NCI-H2196 treated with DMSO at 0.1 percent for 48 hours (cell line): ENCODE measurements around the gene SP140.
"Not testable (repeated sequence)": the region's sequence is repeated elsewhere in the genome, so short reads cannot be mapped to it uniquely, and the experiment has no call there.

Experiments used
- DNase-seq: peaks from one replicate; lab custom pipeline; 2025; ENCODE audit not compliant: unreplicated experiment; lab: John Stamatoyannopoulos, UW

Gene SP140

DNA sequence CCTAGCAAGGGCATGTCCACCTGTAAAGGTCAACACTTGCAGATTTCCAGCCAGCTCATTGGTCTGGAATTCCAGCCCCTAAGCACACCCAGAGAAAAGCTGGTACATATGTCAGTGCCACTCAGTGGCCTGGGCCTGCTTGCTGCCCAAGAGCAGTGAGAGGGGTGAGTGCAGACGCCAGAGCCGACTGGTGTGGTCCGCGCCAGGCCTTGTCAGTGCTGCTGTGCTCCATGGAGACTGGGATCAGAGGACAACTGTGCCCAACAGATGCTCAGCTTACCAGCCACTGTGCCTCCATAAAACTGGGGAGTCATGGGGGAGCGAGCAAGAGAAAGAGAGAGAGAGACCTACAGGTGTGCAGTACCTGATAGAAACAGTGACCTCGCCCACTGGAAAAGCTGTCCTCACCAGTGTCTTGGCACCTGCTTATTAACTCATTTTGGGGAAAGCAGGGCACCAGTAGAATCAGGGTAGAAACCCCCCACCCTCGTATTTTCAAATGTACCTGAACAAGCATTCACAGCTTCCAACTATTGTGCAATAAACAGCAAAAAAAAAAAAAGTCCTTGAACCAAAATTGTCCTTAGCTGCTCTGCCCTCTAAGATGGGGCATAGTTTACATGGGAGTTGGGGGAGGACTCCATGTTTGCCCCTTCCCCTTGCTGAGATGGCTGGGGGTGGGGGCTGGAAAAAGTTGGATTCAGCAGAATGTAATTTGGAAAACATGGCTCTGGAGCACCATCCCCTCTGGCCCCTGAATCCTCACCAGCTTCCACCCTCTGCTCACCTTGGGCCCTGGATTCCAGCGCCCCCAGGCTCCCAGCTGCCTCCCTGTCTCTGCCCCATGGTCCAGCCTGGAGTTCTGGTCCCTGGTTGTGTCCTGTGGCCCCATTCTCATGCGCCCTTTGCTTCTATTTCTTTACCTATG is 100.0 kb downstream of the SP140 start:
- no peak for DNase-seq

DNA sequence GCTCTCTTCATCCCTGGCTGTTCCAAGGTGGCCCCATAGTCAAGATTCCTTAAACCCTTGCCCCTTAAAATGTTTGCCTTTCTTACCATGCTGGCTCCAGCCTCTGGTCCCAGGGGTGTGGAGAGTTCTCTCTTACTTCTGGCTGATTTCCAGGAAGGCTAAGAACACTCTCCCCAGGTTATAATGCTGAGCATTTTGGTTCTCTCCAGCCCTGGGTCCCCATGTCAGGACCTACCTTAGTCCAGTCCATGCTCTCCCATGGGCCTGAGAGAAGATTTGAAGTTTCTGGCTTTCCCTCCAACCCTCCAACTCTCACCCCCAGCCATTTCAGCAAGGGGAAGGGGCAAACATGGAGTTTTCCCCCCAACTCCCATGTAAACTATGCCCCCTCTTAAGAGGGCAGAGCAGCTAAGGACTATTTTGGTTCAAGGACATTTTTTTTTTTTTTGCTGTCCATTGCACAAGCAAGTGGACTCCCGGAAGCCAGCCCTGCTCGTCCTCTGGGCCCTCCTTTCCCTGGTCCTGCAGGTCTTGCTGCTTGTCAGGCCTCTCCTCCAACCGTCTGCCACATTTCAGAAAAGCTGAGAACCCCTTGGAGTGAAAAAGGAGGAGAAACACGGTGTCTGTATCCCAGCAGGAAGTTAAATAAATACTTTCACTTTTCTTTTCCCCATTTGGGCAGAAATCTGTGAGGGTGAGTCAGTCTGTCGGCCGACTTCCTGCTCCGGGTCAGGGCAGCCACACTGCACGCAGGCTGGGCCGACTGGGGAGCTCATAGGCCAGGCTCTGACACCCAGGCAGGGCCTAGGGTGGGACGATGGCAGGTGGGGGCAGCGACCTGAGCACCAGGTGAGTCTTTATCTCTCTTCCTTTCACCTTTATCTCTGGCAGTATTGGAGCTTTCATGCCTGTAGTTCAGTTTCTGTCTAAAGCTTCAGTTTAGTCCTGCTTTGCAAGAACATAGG is 101.2 kb downstream of the SP140 start, which contains the start of gene SP140L:
Gene SP140L, plus strand, starts transcription at position 741 of the 965 bp plus-strand sequence. Its CDS starts 77 bp downstream, at position 818.
- DNase-seq = peak; percentile 4

- no peak for DNase-seq
Observed at GRCh38 chr2:230327418-230328154, 102.0 kb downstream of the SP140 start.

GRCh38 chr2:230328155-230328458 is 102.6 kb downstream of the SP140 start:
- no peak for DNase-seq

DNA sequence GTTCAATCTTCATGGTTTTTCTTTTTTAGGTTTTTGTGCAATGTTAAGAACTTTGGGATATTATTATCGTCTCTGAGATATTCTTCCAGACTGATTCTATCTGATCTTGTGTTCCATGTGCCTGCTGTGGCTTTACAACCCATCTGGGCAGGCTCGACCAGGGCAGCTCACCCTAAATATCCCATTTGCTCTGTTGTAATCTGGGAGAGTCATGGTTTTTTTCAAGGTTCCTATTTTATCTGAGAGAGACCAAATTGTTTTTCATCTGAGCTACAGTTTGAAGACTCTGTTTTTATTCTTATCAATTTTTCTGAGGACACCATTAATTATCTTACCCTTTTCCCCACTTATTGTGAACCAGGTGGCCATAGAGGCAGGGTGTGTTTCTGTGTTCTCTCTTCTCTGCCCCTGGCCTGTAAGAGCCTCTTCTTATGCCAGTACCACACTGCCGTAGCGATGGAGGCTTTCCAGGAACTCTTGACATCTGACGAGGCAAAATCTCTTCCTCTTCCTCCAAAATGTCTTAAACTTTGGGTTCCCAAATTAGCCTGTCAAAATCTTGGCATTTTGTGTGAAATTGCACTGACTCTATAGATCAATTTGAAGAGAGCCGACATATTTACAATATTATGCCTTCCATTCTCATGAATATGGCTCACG is 104.5 kb downstream of the SP140 start:
- no peak for DNase-seq

DNA sequence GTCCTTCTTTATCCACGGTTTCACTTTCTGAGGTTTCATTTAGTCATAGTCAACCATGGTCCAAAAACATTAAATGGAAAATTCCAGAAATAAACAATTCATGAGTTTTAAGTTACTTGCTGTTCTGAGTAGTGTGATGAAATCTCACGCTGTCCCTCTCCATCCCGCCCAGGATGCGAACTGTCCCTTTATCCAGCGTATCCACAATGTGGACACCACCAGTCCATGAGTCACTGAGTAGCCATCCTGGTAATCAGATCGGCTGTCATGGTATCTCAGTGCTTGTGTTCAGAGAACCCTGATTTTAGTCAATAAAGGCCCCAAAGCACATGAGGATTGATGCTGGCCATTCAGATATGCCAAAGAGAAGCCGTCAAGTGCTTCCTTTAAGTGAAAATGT is 105.2 kb downstream of the SP140 start:
- DNase-seq = no peak

DNA sequence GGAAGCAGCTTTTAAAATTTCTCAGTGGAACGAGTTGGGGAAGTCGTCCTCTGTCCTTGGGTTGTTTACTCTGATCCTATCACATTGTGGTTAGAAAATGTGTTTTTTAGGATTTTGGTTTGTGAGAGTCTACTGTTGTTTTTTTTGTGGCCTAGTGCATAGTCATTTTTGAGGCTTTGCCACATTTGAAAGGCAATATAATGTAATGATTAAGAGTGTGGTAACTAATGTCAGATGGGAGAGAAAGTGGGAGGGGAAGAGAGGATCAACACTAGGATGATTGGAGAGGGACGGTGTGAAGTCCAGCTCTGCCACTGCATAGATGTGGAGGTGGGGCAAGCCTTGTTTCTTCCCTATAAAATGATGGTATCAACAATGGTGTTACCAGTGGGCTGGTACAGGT is 109.9 kb downstream of the SP140 start:
- no peak for DNase-seq

DNA sequence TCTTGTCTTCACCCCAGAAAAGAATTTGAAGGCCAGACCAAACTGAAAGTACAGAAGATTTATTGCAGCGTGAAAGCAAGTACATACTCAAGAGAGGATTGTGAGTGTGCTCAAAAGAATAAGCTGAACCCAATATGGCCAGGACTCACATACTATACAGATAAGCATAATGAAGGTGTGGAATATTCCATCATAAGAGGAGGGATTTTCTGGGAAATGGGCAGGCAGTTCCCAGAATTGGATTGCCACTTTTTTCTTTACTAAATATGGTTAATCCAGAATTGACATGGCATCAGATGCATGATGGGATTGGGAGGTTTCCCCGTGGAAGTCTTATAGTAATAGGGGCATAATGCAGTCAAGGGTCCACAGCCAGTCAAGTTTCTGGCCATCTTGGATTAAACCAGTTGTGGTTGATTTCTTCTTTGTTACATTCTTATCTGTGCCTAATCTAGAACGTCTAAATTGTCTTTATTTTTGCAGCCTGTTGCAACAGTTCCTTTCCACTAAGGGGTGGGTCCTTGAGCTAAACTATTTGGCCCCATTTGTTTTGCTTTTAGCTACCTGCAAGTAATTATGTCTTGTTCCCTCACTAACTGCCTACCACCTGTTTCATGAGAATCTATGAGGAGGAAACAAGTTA is 110.4 kb downstream of the SP140 start:
- DNase-seq = no peak

- not testable (repeated sequence) for DNase-seq
Observed at GRCh38 chr2:230341936-230342528, 116.5 kb downstream of the SP140 start.

DNA sequence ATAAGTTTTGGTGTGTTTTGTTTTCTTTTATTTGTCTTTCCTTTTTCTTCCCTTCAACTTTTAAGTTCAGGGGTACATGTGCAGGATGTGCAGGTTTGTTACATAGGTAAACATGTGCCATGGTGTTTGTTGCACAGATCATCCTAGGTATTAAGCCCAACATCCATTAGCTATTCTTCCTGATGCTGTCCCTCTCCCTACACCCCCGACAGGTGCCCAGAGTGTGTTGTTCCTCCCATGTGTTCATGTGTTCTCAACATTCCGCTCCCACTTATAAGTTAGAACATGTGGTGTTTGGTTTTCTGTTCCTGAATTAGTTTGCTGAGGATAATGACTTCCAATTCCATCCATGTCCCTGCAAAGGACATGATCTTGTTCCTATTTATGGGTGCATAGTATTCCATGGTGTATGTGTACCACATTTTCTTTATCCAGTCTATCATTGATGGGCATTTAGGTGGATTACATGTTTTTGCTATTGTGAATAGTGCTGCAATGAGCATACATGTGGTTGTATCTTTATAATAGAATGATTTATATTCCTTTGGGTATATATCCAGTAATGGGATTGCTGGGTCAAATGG is 117.6 kb downstream of the SP140 start:
- DNase-seq = not testable (repeated sequence)

GRCh38 chr2:230343747-230344146 is 118.2 kb downstream of the SP140 start:
- no peak for DNase-seq

DNA sequence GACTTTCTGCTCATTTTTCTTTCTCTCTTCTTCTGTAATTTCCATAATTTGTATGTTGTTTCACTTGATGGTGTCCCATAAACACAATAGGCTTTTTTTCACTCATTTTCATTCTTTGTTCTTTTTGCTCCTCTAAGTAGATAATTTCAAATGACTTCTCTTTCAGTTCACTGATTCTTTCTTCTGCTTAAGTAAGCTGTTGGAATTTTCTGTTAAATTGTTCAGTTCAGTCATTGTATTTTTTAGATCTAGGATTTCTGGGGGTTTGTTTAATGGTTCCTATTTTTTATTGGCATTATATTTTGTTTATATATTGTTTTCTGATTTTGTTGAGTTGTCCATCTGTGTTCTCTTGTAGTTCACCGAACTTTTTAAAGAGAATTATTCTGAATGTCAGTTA is 120.9 kb downstream of the SP140 start:
- no peak for DNase-seq

DNA sequence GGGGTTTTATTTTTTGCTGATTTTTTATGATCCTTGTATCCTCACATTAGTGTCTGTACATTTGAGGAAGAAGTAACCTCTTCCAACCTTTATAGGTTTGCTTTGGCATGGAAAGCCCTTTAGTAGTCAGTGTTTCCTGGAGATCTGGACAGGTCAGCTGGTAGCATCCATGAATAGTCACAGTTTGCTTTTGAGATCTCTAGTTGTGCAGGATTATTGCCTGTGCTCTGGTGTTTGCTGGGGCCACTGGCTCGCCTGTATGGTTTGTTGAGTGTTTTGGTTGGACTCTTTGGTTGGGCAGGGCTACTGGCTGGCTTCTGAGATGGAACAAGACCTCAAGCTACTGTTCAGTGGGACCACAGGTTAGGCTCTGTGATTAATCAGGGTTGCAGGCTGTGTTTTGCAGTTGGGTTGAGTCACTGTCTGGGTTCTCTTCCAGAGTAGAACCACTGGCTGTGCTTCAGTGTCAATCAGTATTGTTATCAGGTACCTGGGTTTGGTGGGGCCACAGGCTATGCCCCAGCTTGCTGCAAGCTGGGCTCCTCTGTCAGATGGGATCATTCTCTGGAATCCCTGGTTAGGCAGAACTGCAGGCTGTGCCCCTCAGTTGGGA is 121.5 kb downstream of the SP140 start:
- no peak for DNase-seq

- no peak for DNase-seq
Observed at GRCh38 chr2:230347659-230348305, 122.2 kb downstream of the SP140 start.

- DNase-seq = no peak
Observed at GRCh38 chr2:230348787-230349186, 123.3 kb downstream of the SP140 start.

DNA sequence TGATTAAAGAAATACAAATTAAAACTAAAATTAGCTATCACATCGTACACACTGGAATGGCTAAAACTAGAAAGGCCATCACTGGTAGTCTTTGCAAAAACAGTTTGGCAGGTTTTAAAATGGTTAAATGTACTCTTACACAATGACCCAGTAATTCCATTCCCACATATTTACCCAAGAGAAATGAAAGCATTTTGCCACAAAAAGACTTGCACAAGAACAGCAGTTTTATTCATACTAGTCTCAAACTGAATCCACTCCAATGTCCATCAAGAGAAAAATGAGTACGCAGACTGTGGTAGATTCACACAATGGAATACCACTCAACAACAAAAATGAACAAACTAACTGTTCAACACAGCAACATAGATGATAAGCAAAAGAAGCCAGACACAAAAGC is 130.5 kb downstream of the SP140 start:
- no peak for DNase-seq

DNA sequence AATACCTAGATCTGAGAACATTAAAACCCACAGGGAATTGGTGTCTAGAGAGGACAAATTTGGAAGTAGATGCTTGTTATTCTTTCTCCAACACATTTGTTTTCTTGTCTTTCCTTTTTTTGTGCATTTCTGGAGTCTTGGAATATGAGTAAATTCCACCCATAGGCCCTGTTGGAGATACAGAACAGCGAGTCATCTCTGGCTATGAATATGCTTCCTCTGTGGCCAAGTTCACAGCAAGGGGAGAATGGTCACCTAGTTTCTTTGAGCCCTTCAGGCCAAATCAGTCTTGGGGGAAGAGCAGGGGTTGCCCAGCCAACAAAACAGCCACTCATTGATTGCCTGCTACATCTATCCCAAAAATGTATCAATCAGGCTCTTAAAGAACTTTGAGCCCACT is 132.8 kb downstream of the SP140 start:
- DNase-seq = no peak

DNA sequence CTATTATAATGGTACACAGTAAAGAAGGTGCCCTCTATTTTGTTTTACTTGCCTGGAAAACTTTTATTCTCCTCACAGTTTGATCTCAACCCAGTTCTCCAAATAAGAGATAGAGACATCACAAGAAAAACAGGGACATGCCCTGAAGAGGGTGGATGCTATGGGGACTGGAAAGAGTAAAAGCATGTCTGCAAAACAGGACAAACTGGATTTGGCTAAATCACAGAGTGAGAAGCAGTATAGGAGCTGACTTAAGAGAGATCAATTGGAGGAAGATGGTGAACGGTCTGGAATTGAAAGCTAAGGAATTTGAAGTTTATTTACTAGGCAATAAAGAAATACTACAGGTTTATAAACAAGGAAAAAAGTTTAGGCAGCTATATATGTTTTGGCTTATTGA is 134.5 kb downstream of the SP140 start:
- no peak for DNase-seq
